GM18526 (cell line): ENCODE data around the gene IGFLR1.

Experiments used
- POLR2A ChIP-seq: IDR thresholded peaks from 3 replicates; pipeline ENCODE4 v1.6.1; 2011; ENCODE audit not compliant: insufficient read length; ENCODE audit errors: extremely low read depth

Gene IGFLR1

GRCh38 chr19:35715355-35715809 lies 26.9 kb downstream of the IGFLR1 start:
- no peak for TF ChIP-seq POLR2A

- TF ChIP-seq POLR2A, result no peak
Observed at GRCh38 chr19:35714601-35715354, 27.5 kb downstream of the IGFLR1 start.

- no peak for TF ChIP-seq POLR2A
Observed at GRCh38 chr19:35713904-35714495, 28.3 kb downstream of the IGFLR1 start.

- TF ChIP-seq POLR2A, result no peak
Observed at GRCh38 chr19:35713506-35713850, 28.8 kb downstream of the IGFLR1 start.

- peak; percentile 79 for TF ChIP-seq POLR2A
Observed at GRCh38 chr19:35712567-35713505, 29.4 kb downstream of the IGFLR1 start.

GRCh38 chr19:35710784-35711723 lies 31.2 kb downstream of the IGFLR1 start:
- TF ChIP-seq POLR2A, result peak; percentile 54

- TF ChIP-seq POLR2A, result no peak
Observed at GRCh38 chr19:35708391-35708790, 33.9 kb downstream of the IGFLR1 start.

GRCh38 chr19:35704218-35704617 lies 38.0 kb downstream of the IGFLR1 start, which contains the start of gene ZBTB32:
Gene ZBTB32, plus strand, starts transcription at chr19:35704558. Its CDS starts 10,069 bp downstream, at chr19:35714627.
- TF ChIP-seq POLR2A, result no peak

- no peak for TF ChIP-seq POLR2A
Observed at GRCh38 chr19:35703343-35703742, 38.9 kb downstream of the IGFLR1 start.

- TF ChIP-seq POLR2A, result peak; percentile 78
Observed at GRCh38 chr19:35702223-35703012, 39.8 kb downstream of the IGFLR1 start.

- no peak for TF ChIP-seq POLR2A
Observed at GRCh38 chr19:35696835-35697234, 45.4 kb downstream of the IGFLR1 start.

GRCh38 chr19:35695895-35696422 lies 46.3 kb downstream of the IGFLR1 start:
- no peak for TF ChIP-seq POLR2A

- TF ChIP-seq POLR2A, result no peak
Observed at GRCh38 chr19:35693835-35694599, 48.2 kb downstream of the IGFLR1 start.
